Adipocyte (in vitro differentiated cells): ENCODE measurements around the gene RASA3.

ENCODE experiments used
- DNase-seq: peaks from one replicate; pipeline ENCODE4 v3.0.0-alpha.2; 2015; ENCODE audit warnings: low read depth
- H3K27me3 ChIP-seq: replicated peaks from 2 replicates; pipeline ENCODE4 v1.7.0; 2013; ENCODE audit warnings: mild to moderate bottlenecking, low read length, moderate library complexity; ENCODE audit not compliant: control insufficient read depth, insufficient read depth
- H3K36me3 ChIP-seq: 2 replicates; pipeline ENCODE4 v1.7.0; 2013; ENCODE audit warnings: low read length, mild to moderate bottlenecking, moderate library complexity; ENCODE audit not compliant: control insufficient read depth, insufficient read depth, severe bottlenecking
- H3K4me1 ChIP-seq: 2 replicates; pipeline ENCODE4 v1.7.0; 2013; ENCODE audit warnings: mild to moderate bottlenecking, low read length, moderate library complexity; ENCODE audit not compliant: control insufficient read depth, insufficient read depth
- H3K4me3 ChIP-seq: 2 replicates; pipeline ENCODE4 v1.7.0; 2013; ENCODE audit warnings: mild to moderate bottlenecking, low read length, moderate library complexity
- H3K9ac ChIP-seq: 2 replicates; pipeline ENCODE4 v1.7.0; 2013; ENCODE audit warnings: mild to moderate bottlenecking, low read length, moderate library complexity
- H3K9me3 ChIP-seq: 2 replicates; pipeline ENCODE4 v1.7.0; 2013; ENCODE audit warnings: mild to moderate bottlenecking, low read length, moderate library complexity; ENCODE audit not compliant: control insufficient read depth

The RASA3 gene

GRCh38 chr13:114063545-114064449 lies 68.6 kb downstream of the RASA3 start:
- H3K36me3 ChIP-seq, result peaks cover 12% of the 10 kb centered on the region
- peak overlapping the region; percentile 76 for H3K4me3 ChIP-seq
- H3K27me3 ChIP-seq, result no peaks in the 10 kb centered on the region
- peak; percentile 87 for DNase-seq
- no peaks in the 10 kb centered on the region for H3K9me3 ChIP-seq
- H3K9ac ChIP-seq, result peak overlapping the region; percentile 90
- H3K4me1 ChIP-seq, result peaks cover 71% of the 10 kb centered on the region

GRCh38 chr13:114062754-114063153 lies 69.7 kb downstream of the RASA3 start:
- peak overlapping the region; percentile 5 for H3K4me3 ChIP-seq
- DNase-seq, result peak; percentile 71
- H3K9me3 ChIP-seq, result no peaks in the 10 kb centered on the region

GRCh38 chr13:114062341-114062740 lies 70.1 kb downstream of the RASA3 start:
- H3K27me3 ChIP-seq, result no peaks in the 10 kb centered on the region
- H3K4me3 ChIP-seq, result peak overlapping the region; percentile 5
- no peak for DNase-seq
- peaks cover 60% of the 10 kb centered on the region for H3K4me1 ChIP-seq
- H3K36me3 ChIP-seq, result peaks cover 12% of the 10 kb centered on the region
- H3K9me3 ChIP-seq, result no peaks in the 10 kb centered on the region
- H3K9ac ChIP-seq, result peak overlapping the region; percentile 72

More at GRCh38 chr13:114062754-114063153, 69.7 kb downstream of the RASA3 start:
- H3K9ac ChIP-seq, result peak overlapping the region; percentile 72
- H3K4me1 ChIP-seq, result peaks cover 61% of the 10 kb centered on the region
- no peaks in the 10 kb centered on the region for H3K27me3 ChIP-seq
- peaks cover 12% of the 10 kb centered on the region for H3K36me3 ChIP-seq

GRCh38 chr13:114061744-114062143 lies 70.7 kb downstream of the RASA3 start:
- Histone ChIP-seq H3K36me3 (peaks cover 12% of the 10 kb centered on the region), H3K27me3 (no peaks in the 10 kb centered on the region), H3K9ac (no peak overlapping the region), H3K9me3 (no peaks in the 10 kb centered on the region), H3K4me1 (peaks cover 60% of the 10 kb centered on the region), H3K4me3 (no peak overlapping the region)
- DNase-seq, result no peak

- Histone ChIP-seq H3K36me3 (peaks cover 14% of the 10 kb centered on the region), H3K4me3 (no peak overlapping the region), H3K4me1 (peaks cover 60% of the 10 kb centered on the region), H3K27me3 (no peaks in the 10 kb centered on the region), H3K9ac (no peak overlapping the region), H3K9me3 (no peaks in the 10 kb centered on the region)
- DNase-seq, result no peak
Measured at GRCh38 chr13:114061047-114061446, 71.4 kb downstream of the RASA3 start.

DNA sequence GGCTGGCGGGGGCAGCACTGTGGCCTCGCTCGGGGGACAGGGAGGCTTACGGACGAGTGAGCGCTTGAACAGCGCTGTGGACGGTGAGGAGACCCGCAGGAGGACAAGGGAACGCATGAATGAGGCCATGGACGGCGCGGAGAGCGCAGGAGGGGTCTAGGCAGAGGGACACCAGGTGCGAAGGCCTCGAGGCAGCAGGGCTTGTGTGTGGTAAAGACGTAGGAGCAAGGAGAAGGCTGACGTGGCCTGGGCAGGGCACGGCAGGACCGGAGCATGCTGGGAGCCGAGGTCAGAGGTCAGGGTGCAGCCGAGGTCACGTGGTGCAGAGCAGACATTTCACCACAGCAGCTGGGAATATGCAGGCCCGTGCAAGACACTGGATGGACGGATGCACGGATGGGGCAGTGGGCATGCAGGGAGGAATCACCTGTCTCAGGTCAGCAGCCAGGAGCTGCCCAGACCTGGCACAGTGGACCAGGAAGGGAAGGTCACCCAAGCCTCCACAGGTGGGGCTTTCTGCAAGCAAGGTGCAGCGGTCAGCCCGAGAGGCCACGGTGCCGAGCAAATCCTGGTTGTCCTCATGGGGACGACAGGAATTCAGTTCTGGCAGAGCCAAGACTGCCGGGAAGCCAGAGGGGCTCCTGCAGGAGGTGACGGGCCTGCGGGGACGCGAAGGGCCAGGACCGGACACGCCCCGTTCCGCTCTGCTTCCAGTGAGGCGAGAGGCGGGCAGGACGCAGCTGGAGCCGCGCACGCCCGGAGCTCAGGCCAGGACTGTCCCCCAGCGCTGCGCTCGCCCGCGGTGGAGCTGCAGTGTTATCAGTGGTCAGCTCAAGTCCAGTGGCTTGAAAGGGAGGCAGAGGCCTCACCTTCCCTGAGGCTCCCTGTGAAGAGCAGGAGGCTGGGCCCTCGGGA lies 72.2 kb downstream of the RASA3 start:
- H3K27me3 ChIP-seq, result no peaks in the 10 kb centered on the region
- H3K36me3 ChIP-seq, result peaks cover 22% of the 10 kb centered on the region
- DNase-seq, result no peak
- H3K4me1 ChIP-seq, result peaks cover 55% of the 10 kb centered on the region
- H3K9ac ChIP-seq, result peak overlapping the region; percentile 8
- no peaks in the 10 kb centered on the region for H3K9me3 ChIP-seq
- H3K4me3 ChIP-seq, result no peak overlapping the region

- H3K9ac ChIP-seq, result peak overlapping the region; percentile 7
- no peaks in the 10 kb centered on the region for H3K27me3 ChIP-seq
- peaks cover 29% of the 10 kb centered on the region for H3K36me3 ChIP-seq
- H3K4me1 ChIP-seq, result peaks cover 47% of the 10 kb centered on the region
- H3K9me3 ChIP-seq, result no peaks in the 10 kb centered on the region
- no peak for DNase-seq
- no peak overlapping the region for H3K4me3 ChIP-seq
Measured at GRCh38 chr13:114059428-114059827, 73.0 kb downstream of the RASA3 start.

DNA sequence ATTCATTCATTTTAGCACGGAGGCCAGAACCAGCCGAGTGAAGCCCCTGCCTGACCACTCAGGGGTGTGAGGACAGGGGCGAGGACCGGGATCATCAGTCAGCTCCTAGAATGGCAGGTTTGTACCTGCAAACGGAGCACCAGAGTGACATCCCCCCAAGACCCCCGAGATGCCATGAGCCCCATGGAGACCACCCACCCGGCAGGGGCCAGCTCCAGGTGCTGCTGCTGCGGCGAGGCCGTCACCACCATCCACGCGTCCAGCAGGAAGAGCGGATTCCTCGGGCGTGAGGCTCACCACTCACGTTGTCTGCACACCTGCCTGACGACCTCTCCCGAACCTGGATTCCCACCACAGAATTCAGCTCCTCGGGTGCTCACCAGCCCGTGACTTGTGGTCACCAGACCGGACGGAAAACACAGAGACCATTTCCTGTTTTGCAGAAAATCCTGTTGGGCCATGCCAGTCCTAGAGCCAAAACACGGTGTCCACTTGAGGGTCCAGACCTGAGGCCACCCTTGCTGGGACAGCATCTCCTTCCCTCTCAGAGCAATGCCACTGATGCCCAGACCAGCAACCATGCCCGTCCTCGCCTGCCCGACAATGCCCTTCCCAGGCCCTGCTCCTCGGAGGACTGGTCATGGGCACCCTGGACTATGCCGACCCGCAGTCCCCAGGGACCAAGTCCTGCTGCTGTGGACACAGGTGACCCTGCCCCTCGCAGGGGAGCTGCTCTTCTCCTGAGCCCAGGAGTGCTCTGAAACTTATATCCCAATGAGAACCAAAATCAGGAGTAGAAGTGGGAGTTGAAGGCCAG lies 74.2 kb downstream of the RASA3 start:
- Histone ChIP-seq H3K27me3 (no peaks in the 10 kb centered on the region), H3K9me3 (no peaks in the 10 kb centered on the region), H3K4me1 (peaks cover 42% of the 10 kb centered on the region), H3K36me3 (peaks cover 29% of the 10 kb centered on the region), H3K9ac (no peak overlapping the region), H3K4me3 (no peak overlapping the region)
- no peak for DNase-seq

DNA sequence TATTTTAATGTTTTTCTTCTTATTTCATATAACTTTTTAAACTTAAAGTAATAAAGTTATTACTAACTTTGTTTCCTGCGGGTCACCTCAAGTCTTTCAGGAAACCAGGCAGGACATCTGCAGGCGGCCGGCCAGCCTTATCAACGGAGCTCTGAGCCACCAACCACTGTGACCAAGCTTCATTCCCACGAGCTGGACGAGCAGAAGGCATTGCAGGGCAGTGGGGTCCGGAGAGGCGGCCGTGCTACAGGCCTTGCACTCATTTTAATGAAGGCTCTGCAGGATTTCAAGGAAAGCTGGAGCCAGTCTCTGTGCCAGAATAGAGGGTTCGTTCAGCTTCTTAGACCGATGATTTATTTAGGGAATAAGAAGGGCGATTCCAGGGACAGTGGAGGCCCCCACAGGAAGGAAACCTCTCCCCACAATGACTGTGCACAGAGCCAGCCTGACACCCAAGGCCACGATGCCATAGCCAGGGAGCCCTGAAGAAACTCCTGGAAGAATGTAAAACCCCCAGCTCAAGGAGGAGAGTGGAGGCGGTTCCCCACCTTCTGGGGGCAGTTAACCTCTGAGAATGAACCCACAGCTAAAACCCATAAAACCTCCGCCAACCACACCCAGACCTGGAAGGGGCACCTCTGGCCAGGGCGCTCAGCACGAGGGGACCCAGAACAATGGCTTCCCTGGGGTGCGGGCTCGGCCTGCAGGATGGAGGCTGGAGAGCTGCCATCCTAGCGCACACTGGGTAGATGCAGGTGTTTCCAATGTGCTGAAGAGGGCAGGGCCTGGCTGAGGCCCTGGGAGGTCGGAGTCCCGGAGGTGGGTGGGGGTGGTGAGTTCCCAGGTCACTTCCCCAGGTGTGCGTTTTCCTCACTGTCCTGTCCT lies 75.0 kb downstream of the RASA3 start:
- no peaks in the 10 kb centered on the region for H3K27me3 ChIP-seq
- H3K9ac ChIP-seq, result peak overlapping the region; percentile 59
- H3K4me1 ChIP-seq, result peaks cover 41% of the 10 kb centered on the region
- H3K4me3 ChIP-seq, result no peak overlapping the region
- H3K36me3 ChIP-seq, result peaks cover 29% of the 10 kb centered on the region
- no peak for DNase-seq
- H3K9me3 ChIP-seq, result no peaks in the 10 kb centered on the region
